Cardiac muscle cell (in vitro differentiated cells and primary cell): ENCODE results near the gene GRB10. TPM values are rescaled to one million over a fixed set of nuclear protein-coding genes. Genes with fewer than 3 reads are reported as not detected.
A peak's percentile ranks its signal among the peaks of the same experiment; 100 is the strongest.

Source experiments
- DNase-seq, 2 donors: peaks; one replicate each; pipeline versions ENCODE4 v3.0.0 to v3.0.0-alpha.2; 2010 to 2017; ENCODE audit warnings: low read depth in 1 of 2, low spot score in 1 of 2
- H3K27ac ChIP-seq: fragments of 200-600 bp; sonication (generic); 2 replicates; pipeline ENCODE4 v1.5.1; 2016
- H3K27me3 ChIP-seq: fragments of 200-600 bp; sonication (generic); 2 replicates; pipeline ENCODE4 v1.6.0; 2016; ENCODE audit warnings: control low read depth
- H3K36me3 ChIP-seq: fragments of 200-600 bp; sonication (generic); 2 replicates; pipeline ENCODE4 v1.5.1; 2016; ENCODE audit warnings: control low read depth
- H3K4me1 ChIP-seq: fragments of 200-600 bp; sonication (generic); 2 replicates; pipeline ENCODE4 v1.8.1; 2017; ENCODE audit warnings: low read depth, mild to moderate bottlenecking, mixed run types
- H3K4me3 ChIP-seq: fragments of 200-600 bp; sonication (generic); 2 replicates; pipeline ENCODE4 v1.5.1; 2016; ENCODE audit warnings: mild to moderate bottlenecking
- H3K9me3 ChIP-seq: fragments of 200-600 bp; sonication (generic); 2 replicates; pipeline ENCODE4 v1.5.1; 2017; ENCODE audit warnings: low read depth, mild to moderate bottlenecking, control low read depth
- polyA plus RNA-seq: library from polyadenylated mRNA; unstranded; fragments of >200 nt; fragmentation: Nextera tagmentation; extraction: Ambion mirVana; gene quantifications from 2 replicates; pipeline ENCODE4 v1.2.1, GENCODE V29; 2016
- total RNA-seq: library from RNA; depleted of rRNA; stranded (reverse); fragments of >200 nt; gene quantifications from 2 replicates; pipeline ENCODE4 v1.2.3, GENCODE V29; 2016
- TF ChIP-seq, protein P1 (sequence below): IDR thresholded peaks from 2 replicates; pipeline ENCODE4 v1.5.1; 2012; ENCODE audit warnings: low read depth, mild to moderate bottlenecking, low read length

GRB10 gene
- total and polyA plus RNA-seq, 2 experiments from 2014 or later, result 9.9 to 25.3 TPM

- Histone ChIP-seq H3K27me3 (no peaks in the 10 kb centered on the region), H3K4me3 (no peak overlapping the region), H3K9me3 (no peaks in the 10 kb centered on the region), H3K27ac (no peak overlapping the region), H3K36me3 (no peaks in the 10 kb centered on the region), H3K4me1 (peaks cover 14% of the 10 kb centered on the region)
- DNase-seq, result peak in 1 of 2 donors; percentile 65
- TF ChIP-seq, protein P1, sequence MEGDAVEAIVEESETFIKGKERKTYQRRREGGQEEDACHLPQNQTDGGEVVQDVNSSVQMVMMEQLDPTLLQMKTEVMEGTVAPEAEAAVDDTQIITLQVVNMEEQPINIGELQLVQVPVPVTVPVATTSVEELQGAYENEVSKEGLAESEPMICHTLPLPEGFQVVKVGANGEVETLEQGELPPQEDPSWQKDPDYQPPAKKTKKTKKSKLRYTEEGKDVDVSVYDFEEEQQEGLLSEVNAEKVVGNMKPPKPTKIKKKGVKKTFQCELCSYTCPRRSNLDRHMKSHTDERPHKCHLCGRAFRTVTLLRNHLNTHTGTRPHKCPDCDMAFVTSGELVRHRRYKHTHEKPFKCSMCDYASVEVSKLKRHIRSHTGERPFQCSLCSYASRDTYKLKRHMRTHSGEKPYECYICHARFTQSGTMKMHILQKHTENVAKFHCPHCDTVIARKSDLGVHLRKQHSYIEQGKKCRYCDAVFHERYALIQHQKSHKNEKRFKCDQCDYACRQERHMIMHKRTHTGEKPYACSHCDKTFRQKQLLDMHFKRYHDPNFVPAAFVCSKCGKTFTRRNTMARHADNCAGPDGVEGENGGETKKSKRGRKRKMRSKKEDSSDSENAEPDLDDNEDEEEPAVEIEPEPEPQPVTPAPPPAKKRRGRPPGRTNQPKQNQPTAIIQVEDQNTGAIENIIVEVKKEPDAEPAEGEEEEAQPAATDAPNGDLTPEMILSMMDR, result no peak
Observed at GRCh38 chr7:50641442-50642405, 141.0 kb downstream of the GRB10 start.

DNA sequence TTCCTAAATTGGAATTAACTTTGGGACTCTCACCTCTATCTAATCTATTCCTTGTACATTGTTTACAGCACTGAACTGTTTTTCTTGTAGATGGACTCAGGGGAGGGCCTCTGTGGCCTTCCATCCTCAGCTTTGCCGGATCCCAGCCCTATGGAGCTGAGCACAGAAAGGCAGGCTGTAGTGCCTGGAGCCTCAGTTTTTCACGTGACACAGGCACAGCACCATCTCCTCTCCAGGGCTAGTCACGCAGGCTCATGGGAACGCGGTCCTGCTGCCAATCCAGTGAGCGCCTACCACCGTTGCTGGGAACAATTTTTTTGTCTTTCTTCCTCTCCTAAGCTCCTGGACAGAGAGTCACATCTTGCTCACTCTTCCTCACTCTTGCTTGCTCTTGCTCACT is 141.9 kb downstream of the GRB10 start:
- peaks cover 14% of the 10 kb centered on the region for H3K4me1 ChIP-seq
- TF ChIP-seq, protein P1, result no peak
- H3K4me3 ChIP-seq, result no peak overlapping the region
- H3K9me3 ChIP-seq, result no peaks in the 10 kb centered on the region
- DNase-seq, result no peak
- no peak overlapping the region for H3K27ac ChIP-seq
- no peaks in the 10 kb centered on the region for H3K27me3 ChIP-seq
- no peaks in the 10 kb centered on the region for H3K36me3 ChIP-seq

DNA sequence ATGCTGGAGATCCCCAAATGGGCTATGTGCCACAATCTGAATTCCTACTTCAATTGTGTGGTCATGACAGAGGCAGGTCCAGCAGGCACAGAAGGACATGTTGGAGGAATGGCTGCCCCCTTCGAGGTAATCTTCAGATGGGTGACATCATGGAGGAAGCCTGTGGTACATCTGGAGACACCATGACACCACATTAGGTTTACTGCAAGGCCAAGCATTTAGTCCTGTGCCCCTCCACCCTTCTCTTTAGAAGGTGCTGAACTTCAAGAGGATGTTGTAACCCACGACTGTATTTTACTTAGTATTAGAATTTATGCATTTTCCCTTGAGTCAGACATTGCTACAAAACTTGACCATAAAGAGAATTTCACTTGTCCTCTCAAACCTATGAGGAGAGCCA is 142.4 kb downstream of the GRB10 start:
- Histone ChIP-seq H3K27ac (no peak overlapping the region), H3K4me3 (no peak overlapping the region), H3K9me3 (no peaks in the 10 kb centered on the region), H3K4me1 (peaks cover 14% of the 10 kb centered on the region), H3K27me3 (no peaks in the 10 kb centered on the region), H3K36me3 (no peaks in the 10 kb centered on the region)
- TF ChIP-seq, protein P1, result no peak
- no peak for DNase-seq

DNA sequence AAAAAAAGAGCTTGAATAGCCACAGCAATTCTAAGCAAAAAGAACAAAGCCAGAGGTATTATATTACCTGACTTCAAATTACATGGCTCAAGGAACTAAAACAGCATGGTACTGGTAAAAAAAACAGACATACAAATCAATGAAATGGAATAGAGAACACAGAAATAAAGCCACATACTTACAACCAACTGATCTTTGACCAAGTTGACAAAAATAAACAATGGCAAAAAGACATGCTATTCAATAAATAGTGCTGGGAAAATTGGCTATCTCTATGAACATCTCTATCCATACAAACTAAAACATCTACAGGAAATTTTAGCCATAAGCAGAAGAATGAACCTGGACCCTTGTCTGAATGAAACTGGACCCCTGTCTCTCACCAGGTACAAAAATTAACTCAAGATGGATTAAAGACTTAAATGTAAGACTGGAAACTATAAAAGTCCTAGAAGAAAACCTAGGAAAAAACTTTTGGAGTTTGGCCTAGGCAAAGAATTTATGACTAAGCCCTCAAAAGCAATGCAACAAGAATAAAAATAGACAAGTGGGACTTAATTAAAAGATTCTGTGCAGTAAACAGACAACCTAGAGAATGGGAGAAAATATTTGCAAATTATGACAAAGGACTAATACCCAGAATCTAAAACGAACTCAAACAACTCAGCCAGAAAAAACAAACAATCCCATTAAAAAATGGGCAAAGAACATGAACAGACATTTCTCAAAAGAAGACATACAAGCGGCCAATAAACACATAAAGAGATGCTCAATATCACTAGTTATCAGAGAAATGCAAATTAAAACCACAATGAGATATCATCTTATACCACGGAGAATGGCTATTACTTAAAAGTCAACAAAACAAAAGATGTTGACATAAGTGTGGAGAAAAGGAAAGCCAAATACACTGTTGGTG is 144.7 kb downstream of the GRB10 start:
- Histone ChIP-seq H3K4me1 (peaks cover 14% of the 10 kb centered on the region), H3K9me3 (no peaks in the 10 kb centered on the region), H3K27me3 (no peaks in the 10 kb centered on the region), H3K27ac (no peak overlapping the region), H3K36me3 (no peaks in the 10 kb centered on the region), H3K4me3 (no peak overlapping the region)
- TF ChIP-seq, protein P1, result no peak
- no peak for DNase-seq

DNA sequence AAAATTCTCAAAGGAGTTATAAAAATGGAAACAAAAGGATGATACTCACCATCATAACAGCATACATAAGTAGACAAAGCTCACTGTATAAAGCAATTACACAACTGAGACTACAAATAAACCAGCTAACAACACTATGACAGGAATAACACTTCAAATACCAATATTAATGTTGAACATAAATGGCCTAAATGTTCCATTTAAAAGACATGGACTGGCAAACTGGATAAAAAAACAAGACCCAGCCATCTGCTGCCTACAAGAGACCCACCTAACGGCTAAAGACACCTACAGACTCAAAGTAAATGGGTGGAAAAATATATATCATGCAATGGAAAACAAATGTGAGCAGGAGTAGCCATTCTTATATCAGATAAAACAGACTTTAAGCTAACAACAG is 148.3 kb downstream of the GRB10 start:
- Histone ChIP-seq H3K27me3 (no peaks in the 10 kb centered on the region), H3K4me3 (no peak overlapping the region), H3K4me1 (peaks cover 27% of the 10 kb centered on the region), H3K27ac (no peak overlapping the region), H3K36me3 (no peaks in the 10 kb centered on the region), H3K9me3 (no peaks in the 10 kb centered on the region)
- TF ChIP-seq, protein P1, result no peak
- no peak for DNase-seq
